Esophagus squamous epithelium (tissue), 4 donors: ENCODE results near the gene SNX24.

Experiments used
- POLR2A ChIP-seq, 4 donors: fragments of 450-650 bp; IDR thresholded peaks; one replicate each; pipeline ENCODE4 v1.6.1; 2017; ENCODE audit warnings: antibody characterized with exemption in 4 of 4, mild to moderate bottlenecking in 4 of 4, moderate library complexity in 3 of 4
- TF ChIP-seq, protein P1 (sequence below), 6 experiments: fragments of 450-650 bp in 4 of 6; fragments of 200-600 bp in 2 of 6; sonication (generic) in 2 of 6; IDR thresholded peaks; one replicate each; pipeline ENCODE4 v1.5.1; 2016 to 2019; ENCODE audit warnings: antibody characterized with exemption in 6 of 6, mild to moderate bottlenecking in 4 of 6, moderate library complexity in 4 of 6

DNA sequence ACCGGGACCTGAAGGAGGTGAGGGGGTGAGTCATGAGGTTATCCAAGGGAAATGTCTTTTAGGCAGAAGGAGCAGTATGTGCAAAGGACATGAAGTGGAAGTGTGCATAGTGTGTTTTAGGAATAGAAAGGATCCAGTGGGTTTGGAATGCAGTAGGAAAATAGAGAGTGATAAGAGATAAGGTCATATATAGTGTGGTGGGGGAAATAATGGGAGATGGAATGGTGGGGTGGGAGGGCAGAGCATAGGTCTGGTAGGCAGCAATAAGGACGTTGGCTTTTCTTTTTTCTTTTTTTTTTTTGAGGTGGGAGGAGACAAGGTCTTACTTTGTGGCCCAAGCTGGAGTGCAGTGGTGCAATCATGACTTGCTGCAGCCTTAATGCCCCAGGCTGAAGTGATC, 17.8 kb downstream of the SNX24 start:
- TF ChIP-seq, protein P1, sequence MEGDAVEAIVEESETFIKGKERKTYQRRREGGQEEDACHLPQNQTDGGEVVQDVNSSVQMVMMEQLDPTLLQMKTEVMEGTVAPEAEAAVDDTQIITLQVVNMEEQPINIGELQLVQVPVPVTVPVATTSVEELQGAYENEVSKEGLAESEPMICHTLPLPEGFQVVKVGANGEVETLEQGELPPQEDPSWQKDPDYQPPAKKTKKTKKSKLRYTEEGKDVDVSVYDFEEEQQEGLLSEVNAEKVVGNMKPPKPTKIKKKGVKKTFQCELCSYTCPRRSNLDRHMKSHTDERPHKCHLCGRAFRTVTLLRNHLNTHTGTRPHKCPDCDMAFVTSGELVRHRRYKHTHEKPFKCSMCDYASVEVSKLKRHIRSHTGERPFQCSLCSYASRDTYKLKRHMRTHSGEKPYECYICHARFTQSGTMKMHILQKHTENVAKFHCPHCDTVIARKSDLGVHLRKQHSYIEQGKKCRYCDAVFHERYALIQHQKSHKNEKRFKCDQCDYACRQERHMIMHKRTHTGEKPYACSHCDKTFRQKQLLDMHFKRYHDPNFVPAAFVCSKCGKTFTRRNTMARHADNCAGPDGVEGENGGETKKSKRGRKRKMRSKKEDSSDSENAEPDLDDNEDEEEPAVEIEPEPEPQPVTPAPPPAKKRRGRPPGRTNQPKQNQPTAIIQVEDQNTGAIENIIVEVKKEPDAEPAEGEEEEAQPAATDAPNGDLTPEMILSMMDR (IDR thresholded peaks at IDR 0.05), result no peak
- no peak for TF ChIP-seq POLR2A (IDR thresholded peaks at IDR 0.05)
